NCI-H2107 (cell line): ENCODE results near the gene MAST4.

Experiments
- DNase-seq: peaks from one replicate; lab custom pipeline; 2025; lab: John Stamatoyannopoulos, UW

Gene MAST4

DNA sequence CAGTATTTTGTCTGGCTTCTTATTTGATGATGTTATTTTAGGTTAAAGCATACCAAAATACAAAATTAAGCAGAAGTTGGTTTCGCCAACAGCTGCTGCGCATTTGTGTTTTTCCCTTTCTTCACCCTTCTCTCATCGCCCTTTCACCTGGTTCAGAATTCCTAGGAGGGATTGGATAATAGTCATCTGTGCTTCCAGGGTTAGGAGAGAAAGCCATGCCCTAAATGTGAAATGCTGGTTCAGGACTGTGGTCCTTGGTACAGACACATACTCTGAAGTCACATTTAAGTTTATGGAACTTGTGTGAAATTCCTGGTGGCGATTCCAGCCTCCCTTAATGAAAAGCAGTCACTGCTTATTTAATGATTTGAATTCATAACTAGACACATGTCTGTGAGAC is 7.7 kb downstream of the MAST4 start:
- DNase-seq = no peak

DNA sequence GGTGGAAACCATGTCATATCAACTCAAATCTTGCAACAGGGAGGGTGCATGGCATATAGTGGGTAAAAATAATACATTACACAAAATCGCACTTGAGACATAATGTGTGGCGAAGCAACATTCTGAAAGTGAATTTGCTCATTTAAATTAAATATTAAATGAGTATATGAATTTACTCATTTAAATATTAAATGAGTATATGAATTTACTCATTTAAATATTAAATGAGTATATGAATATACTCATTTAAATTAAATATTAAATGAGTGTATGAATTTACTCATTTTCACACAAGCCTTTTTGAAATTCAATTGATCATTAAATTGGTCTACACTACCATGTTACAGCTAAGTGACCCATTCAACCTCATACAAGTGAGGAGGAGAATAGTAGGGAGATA is 10.5 kb downstream of the MAST4 start:
- no peak for DNase-seq

DNA sequence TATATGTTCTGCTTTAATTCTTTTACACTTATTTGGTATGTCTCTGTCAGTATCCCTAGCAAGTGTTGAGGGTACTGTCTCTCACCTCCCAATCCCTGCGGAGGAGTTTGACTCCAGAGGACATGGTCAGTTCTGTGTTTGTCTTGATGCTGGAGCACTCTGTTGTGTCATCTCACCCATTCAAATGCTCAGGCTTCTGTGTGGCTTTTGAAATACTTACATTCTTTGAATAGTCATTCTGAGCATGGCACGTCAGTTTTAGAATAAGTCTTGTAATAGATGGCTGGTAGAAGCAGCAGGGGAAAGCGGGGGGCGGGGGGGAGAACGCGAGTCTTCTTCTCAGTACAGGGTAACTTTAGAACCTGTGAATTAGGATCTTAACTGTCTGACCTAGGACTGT is 12.3 kb downstream of the MAST4 start:
- no peak for DNase-seq

DNA sequence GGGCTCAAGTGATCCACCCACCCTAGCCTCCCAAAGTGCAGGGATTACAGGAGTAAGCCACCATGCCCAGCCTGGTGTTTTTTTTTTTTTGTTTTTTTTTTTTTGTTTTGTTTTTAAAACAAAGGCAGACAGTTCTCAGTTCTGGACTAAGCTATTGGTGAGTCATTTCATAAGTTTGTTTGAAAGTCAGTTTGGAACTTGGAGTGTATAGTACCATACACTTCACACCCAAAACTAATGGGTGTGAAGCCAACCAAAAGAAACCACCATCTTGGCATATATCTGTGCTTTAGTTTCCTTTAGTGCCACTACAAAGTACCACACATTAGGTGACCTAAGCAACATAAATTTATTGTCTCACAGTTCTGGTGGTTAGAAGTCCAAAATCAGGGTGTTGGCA is 13.4 kb downstream of the MAST4 start:
- no peak for DNase-seq

DNA sequence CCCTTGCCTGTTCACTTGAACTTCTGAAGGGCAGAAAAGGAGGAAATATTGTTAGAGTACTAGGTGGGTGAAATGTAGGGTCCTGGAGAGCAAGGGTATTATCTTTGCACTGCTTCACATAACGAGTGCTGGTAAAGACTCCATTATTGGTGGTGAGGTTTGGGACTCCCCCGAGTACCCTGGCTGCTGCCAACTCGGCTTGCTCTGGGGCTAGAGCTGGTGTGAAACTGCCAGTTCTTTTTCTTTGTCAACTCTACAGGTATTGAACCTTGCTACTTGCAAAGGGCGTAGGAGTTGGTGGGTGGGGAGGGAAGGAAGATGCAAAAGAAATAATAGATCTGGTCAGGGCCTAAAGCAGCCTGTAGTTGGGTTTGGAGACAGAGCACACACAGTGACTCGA is 16.0 kb downstream of the MAST4 start:
- DNase-seq = no peak

DNA sequence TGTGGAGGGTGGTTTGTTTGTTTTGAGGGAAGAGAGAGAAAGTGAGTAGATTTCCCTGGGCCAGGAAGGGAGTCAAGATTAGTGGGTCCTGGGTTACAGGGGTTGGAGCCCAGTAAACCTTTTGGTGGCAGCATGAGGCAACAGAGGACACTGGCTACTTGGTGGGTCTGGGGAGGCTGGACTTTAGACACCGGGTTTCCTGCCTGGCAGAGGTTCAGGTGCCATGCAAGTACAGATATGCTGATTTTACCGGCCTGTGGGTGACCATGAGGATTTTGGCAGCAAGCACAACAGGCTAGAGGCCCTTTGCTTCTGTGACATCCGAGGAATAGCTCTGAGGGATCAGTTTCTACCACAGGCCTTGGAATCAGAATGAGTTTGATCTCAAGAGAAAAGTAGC is 18.9 kb downstream of the MAST4 start:
- DNase-seq = no peak

DNA sequence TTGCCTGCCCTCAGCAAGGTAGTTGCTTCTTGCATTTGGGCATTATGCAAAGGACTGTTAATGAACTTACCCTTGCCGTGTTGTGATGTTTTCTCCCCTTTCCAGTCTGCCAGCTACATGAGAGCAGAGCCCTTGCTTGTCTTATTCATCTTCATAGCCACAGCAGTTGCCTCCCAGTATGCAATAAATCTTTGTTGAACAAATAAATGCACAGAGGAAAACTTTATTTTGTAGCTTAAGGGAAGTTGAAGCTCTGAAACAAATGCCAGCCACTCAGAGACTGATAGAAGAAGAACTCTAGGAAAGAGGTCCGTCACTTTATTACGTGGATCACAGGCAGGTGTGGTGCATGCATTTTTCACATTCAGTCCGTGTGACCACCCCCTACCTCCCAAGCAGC is 19.7 kb downstream of the MAST4 start:
- no peak for DNase-seq

DNA sequence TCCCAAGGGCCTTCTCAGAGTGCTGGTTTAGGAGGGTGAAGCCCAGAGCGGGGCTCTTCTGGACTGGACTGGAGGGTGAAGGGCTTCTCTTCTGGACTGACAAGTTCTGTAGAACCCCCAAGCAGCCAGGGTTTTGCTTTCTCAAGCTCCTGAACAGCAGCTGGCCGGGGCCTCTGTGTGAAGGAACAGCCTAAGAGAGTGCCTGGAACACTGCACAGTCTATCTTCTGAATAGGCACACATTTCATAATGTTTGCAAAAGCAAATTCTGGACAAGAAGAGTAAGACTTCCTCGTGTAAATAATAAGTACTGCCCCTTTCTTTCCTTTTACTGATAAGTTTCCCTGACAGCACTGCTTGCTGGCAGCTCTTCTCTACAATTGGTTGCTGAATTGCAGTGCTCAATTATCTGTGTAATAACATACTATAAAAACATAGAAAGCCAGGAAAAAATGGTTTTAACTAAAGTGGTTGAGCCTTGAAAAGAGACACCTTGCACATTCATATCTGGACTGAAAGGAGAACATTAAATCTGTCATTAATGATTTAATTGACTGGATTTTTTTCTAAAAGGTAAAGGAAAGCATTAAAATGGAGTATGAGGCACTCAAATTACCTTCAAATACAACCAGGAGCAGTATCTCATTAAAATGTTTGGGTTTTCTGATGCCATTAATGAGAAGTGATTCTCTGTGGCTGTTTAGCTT is 20.5 kb downstream of the MAST4 start:
- no peak for DNase-seq

DNA sequence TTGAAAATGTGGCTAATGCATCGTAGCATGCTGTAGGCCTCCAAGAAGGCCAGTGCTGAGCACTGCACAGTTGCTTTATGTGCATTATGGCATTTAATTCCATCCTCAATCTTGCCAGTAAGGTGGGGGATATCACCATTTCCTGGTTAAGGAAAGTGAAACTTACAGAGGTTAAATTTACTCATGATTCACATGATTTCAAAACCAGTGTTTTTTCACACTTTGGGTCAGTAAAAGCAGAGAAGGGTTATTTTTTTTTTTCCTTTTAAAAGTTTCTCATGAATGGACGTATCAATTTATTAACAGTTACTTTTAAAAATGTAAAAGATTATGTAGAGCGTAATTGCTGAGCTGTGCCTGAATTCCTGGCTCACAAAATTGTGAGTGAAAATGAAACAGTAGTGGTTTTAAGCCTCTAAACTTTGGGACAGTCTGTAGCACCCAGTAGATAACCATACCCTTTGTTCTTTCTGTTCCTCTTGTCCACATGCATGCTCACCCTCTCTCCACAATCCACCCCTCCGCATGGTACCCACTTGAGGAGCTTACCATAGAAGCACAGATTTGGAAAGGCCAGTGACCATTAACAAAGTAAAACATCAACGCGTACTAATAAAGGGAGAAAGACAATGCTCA is 21.2 kb downstream of the MAST4 start:
- no peak for DNase-seq

DNA sequence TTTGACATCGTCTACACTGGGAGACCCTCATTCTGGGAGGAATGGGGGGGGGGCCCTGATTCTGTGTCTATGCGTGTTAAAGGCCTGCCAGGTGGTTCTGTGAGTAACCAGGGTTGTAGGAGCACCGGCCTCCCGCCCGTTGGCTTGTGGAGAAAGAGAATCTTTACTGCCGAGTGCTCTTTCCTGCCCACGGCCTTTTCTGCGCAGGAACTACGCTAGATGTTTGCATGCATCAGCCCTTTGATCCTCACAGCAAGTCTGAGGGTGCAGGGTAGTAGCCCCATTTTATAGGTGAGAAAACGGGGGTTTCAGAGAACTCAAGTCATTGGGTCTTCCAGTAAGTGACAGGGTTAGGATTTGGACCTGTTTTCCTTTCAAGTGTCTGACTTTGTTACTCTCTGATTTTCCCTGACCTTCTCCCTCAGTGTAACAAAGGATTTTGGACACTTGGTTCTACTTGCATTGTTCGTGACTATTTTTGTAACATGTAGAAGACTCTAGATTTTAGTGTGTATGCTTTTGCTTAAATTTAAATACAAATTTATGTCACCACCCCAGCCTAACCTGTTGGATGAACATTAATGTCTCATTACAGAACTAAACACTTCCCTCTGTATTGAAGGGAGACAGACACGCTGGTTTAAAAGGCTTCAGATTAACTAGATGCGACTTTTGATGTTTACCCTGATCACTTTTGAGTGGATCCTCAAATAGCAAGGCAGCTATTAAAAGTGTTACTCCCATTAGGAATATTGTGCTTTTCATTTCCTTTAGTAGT is 22.0 kb downstream of the MAST4 start:
- no peak for DNase-seq

DNA sequence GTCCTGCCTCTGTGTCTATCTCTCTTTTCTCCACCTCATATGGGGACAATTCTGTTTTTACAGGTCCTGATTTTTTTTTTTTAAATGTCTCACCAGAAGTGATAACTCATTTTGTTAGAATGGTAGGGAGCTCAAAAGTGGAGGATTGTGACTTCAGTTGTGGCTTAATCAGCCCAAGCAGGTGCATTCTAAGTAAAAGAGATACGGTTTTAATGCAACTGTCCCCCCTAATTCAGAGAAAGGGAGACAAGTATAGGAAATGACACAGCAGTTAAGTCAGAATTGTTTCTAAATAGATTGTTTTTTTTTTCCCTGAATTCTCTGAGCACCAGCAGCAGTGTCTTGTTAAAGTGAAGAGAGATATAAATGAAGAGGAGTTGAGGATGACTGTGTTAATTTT is 24.5 kb downstream of the MAST4 start:
- DNase-seq = no peak

DNA sequence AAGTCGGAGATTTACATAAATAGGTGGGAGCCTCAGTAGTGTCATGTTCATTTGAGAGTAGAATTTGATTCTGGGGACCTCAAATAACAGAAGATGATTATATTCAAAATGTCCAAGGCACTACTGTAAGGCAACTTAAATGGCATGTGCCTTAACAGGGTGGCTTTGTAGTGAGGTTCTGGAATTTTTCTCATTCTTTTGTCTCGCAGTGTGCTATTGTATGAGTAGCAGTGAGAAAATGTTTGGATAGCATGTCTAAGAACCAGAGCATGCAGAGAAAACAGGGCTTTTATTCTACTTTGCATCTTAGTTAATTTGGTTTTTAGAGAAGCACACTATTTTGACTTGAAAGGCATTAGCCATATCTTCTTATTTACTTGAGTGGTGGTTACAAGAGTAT is 25.0 kb downstream of the MAST4 start:
- no peak for DNase-seq

DNA sequence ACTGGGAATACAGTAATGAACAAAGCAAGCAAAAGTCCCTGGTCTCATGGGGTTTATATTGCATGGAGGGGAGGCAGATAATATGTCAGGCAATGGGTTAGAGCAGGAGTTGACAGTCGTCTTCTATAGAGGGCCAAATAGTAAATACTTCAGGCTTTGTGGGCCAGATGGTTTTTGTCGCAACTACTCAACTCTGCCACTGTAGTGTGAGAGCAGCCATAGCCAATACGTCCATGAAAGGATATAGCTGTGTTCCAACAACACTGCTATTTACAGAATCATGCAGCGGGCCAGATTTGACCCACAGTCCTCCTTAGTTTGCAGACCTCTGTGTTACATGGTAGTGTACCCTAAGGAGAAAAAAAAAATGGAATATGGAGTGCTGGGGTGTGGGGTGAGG is 25.5 kb downstream of the MAST4 start:
- DNase-seq = no peak

DNA sequence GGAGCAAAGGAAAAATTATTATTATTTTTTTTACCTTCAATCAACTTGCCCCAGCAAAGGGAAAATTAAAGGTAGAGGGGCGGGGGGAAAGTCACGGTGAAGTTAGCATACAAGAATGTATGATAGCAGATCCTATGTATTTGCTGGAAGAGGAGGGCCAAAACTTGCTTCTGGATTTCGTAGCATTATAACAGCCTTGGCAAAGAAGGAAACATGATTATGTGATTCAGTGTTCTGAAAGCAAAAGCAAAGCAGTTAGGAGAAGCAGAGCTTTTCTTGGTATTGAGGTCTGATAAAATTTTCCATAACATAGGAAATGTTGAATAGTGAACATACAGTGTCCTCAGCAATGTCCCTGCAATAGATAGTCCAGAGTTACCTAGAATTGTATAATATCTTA is 32.4 kb downstream of the MAST4 start:
- DNase-seq = no peak

DNA sequence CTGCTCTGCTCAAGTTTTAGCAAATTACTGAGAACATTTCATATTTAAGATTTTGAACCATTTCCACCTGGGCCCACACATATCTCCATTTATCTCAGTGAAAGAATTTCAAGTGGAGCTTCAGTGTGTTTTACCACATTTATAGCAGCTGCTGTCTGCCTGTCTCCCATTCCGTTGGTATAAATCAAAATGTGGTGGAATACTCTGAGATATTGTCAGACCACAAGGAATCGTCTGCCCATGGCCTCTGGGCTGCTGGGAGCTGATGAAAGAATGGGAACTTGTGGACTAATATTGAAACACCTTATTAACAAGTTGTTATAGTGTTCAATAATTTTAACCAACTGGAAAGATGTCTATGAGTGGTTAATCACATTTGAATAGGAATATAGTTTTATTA is 33.3 kb downstream of the MAST4 start:
- no peak for DNase-seq

DNA sequence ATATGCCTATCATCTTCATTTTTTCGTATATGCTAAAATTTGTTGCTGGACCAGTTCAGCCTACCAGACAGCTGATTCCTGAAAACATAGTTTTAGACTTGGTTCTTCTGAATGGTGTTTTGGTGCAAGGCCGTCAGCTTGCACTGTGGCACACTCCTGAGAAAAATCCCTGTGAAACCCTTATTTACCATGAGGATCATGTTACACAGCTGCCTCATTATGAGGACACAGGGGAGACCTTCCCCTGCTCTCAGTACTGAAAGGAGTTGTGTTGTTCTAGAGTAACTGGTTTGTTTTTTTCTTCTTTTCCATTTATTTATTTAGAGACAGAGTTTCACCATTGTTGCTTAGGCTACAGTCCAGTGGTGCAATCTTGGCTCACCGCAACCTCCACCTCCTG is 37.6 kb downstream of the MAST4 start:
- peak; percentile 15 for DNase-seq

DNA sequence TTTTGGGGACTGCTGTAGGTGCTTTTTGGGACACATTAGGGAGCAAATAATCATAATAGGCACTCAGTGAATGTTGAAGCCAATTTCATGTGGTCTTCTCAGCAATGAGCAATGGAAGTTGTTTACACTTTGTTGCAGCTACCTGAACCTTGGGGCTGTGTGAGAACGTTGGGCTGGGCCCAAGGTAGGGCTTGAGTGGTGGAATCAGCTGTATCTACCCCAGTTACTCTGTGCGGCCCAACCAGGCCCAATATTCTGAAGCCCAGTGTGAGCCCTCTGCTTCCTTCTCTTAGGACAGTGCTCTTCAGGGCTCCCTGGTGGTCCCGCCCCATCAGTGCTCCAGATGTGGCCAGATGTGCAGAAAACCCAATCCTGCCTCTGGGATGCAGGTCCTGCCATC is 38.4 kb downstream of the MAST4 start:
- no peak for DNase-seq

DNA sequence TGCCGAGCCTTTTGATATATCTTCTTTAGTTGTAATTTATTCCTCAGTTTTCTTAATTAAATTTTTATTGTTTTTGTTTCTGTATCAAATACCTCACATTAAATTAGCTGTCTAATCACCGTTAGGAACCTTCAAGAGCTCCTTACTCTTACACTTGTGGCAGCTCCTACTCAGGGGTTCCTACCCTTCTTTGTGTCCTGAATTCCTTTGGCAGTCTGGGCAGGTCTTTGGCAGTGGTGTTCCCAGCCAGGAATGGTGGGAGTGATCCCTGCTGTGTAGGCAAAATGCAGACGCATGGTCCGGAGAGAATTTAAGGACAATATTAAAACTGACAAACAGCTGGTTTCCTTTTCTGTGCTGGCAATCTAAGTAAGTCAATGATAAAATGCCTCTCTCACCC is 41.8 kb downstream of the MAST4 start:
- no peak for DNase-seq

DNA sequence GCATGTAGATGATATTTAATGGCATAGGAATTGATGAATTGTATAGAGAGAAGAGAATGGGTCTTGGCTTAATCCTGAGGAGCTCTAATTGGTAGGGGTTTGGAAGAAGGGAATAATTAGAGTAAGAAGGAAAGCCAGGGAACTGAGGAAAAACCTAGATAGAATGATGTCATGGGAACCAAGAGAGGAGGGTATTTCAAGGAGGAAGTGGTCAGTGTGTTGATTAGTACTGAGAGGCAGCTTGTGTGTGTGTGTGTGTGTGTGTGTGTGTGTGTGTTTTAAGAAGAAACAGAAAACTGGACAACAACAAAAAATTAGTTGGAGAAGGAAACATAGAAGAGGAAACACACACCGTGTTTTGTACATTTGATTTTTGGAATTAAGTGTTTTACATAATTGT is 42.8 kb downstream of the MAST4 start:
- DNase-seq = no peak

DNA sequence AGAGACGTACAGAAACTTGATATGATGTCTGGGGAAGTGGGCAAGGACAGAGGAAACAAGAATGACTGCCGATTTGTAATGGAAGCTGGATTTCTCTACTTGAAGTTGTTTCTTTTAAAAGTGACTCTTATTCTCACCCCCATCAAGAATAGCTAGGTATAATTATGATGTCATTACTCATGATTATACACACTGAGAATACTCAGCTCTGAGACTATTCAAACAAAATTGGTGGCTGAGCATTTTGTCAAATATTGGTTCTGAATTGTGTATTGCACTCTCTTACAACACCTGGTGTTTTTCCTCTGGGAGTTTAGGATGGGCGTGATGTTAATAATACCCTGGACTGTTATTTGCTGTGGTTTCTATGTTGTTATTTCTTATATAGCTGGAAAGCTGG is 46.3 kb downstream of the MAST4 start:
- no peak for DNase-seq

DNA sequence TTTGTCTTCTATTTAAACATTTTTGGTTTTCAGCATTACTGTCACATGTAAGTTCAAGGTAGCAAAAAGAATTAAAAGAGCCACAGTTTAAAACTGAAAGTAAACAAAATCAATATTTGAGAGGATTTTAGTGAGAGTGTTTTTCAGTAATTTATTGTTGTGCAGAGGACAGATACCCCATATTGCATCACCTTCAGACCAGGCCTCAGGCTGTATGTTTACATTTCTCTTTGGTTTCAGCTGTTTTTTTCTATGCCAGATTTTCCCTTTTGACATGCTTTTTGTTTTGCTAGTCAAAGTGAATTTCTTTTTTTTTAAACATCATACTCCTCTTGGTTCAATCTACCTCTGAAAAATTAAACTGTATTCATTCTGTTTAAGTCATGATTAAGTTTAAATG is 47.2 kb downstream of the MAST4 start:
- no peak for DNase-seq

DNA sequence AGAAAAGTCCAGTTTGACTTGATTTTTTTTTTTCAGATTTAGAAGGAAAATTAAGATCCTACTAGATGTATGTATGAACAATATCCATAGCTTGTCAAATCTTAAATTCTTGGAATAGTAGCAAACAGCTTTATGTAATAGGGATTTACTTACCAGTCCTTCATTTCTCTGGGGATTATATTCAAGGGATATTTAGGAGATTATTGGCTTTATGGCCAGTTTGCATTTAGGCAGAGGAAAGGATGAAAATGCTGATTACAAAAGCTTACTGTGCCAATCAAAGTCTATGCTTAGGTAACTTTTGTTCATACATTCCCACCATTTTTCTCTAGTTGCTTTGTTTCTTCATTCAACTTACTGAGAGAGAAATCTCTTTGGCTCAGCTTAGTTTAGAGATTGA is 47.9 kb downstream of the MAST4 start:
- no peak for DNase-seq

DNA sequence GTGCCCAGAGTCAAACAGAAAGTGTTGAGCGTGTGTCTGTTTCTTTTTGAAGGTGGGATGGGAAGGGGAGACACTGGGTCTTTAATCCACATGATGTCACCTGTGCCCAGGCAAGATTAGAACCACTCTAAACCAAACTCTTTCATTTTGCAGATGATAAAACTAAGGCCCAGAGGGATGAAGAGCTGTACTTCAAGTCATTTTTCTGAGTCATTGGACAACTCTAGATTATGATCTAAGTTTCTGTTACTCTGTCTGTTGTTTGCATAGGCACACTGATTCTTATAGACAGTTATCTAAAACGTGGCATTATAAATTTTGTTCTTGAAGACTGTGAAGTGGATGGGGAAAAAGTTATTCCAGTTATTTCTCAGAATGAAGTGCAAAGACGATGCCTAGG is 48.8 kb downstream of the MAST4 start:
- DNase-seq = no peak

DNA sequence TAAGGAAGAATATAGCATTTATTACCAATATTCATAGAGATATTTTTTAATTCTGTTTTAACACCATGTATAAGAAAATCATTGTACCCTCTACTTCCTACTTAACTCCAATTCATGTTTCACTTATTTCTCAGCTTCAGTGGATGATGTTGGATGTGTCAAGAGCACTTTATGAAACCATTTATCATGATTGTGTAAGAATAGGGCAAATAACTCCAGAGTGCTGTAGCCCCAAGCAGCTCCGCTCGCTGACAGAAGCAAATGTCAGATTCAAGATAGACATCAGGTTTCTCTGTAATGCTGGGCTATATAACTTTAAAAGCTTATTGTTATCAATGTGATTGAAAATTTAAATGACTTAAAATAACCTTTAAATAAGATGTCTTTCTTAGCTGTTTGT is 50.4 kb downstream of the MAST4 start:
- DNase-seq = no peak
